ENCODE results near the gene BTBD7.
"Not testable (repeated sequence)": the region's sequence is repeated elsewhere in the genome, so short reads cannot be mapped to it uniquely, and the experiment has no call there.

The BTBD7 gene

DNA sequence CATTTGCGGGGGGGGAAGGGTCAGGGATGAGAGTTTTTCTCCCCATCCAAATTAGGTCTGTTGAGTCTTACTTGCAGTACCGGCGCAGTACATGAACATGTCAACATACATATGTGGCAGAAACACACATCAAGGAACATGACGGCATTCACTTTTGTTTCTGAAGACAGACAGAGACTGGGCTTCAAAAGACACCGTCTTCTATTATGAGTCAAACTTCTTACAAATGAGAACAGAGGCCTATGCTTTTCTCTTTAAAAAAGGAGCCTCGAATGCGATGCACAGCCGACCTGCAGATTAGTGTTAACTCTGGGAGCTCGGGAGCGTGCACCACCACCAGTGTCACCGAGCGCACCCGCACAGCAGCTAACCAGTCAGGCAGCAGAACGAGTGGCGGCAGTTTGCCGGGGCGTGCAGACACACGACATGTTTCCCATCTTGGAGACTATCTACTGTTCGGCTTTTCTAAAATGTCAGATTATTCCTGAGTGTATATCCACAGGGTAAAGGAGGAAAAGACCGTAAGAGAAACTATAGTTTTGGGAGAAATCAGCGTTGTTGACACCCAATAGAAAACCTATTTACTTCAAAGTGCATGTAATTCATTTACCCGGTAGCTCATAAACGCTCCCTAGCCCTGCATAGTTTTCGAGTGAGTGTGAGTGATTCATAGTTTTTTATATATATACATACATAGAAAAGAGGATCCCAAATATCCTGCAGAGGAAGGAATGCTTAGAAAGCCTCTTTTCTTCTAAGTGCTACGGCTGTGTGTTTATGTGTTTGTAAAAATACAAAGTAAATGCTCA lies 92.8 kb downstream of the BTBD7 start:
- H3K9me3 ChIP-seq (ENCODE audit: insufficient read depth, low read length): no peaks in the 10 kb centered on the region
- H3K4me2 ChIP-seq (ENCODE audit: low read depth, low read length, poor library complexity, severe bottlenecking): no peak overlapping the region
- no peak overlapping the region for H3K27ac ChIP-seq (ENCODE audit: low read depth, low read length)

DNA sequence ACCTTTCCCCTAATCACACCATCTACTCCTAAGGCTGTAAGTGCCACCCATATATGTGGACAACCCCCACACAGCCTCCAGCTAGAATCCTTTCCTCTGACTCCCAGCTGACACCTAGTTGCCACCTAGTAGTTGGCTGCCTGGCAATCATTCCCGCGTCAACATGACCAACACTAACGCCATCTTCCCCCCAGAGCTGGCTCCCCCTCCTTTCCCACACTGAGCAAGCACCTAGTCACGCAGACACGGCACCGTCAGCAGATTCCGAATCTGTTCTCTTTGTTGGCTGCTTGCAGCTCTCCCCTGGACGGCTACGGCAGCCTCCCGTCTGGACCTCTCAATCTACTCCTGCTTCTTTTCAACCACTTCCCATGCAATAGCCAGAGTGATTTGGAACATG lies 98.0 kb downstream of the BTBD7 start:
- TF ChIP-seq, protein P1, sequence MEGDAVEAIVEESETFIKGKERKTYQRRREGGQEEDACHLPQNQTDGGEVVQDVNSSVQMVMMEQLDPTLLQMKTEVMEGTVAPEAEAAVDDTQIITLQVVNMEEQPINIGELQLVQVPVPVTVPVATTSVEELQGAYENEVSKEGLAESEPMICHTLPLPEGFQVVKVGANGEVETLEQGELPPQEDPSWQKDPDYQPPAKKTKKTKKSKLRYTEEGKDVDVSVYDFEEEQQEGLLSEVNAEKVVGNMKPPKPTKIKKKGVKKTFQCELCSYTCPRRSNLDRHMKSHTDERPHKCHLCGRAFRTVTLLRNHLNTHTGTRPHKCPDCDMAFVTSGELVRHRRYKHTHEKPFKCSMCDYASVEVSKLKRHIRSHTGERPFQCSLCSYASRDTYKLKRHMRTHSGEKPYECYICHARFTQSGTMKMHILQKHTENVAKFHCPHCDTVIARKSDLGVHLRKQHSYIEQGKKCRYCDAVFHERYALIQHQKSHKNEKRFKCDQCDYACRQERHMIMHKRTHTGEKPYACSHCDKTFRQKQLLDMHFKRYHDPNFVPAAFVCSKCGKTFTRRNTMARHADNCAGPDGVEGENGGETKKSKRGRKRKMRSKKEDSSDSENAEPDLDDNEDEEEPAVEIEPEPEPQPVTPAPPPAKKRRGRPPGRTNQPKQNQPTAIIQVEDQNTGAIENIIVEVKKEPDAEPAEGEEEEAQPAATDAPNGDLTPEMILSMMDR (IDR thresholded peaks at IDR 0.05; ENCODE audit: insufficient read depth, low read length, poor library complexity, severe bottlenecking): no peak
- no peak for TF ChIP-seq EZH2phosphoT487 (conservative IDR thresholded peaks at IDR 0.05; ENCODE audit: low read length)
- Histone ChIP-seq H4K20me1 (ENCODE audit: low read depth, low read length) (no peaks in the 10 kb centered on the region), H3K27ac (ENCODE audit: low read depth, low read length) (no peak overlapping the region), H3K4me3 (ENCODE audit: insufficient read depth, low read length, poor library complexity, severe bottlenecking) (no peak overlapping the region), H3K36me3 (ENCODE audit: low read length) (no peaks in the 10 kb centered on the region), H3F3A (ENCODE audit: insufficient read depth) (0 out of 2 replicates have a peak, but pooled peaks cover 3% of the 10 kb centered on the region), H2AFZ (ENCODE audit: low read depth, low read length, severe bottlenecking) (no peak overlapping the region), H3K9me3 (ENCODE audit: insufficient read depth, low read length) (no peaks in the 10 kb centered on the region), H3K9me2 (replicated peaks; ENCODE audit: insufficient read depth, low read length) (no peaks in the 10 kb centered on the region), H3K79me2 (ENCODE audit: insufficient read depth, low read length) (no peaks in the 10 kb centered on the region), H3K9ac (ENCODE audit: low read length) (no peak overlapping the region), H3K4me2 (ENCODE audit: low read depth, low read length, poor library complexity, severe bottlenecking) (no peak overlapping the region), H3K27me3 (ENCODE audit: low read length) (no peaks in the 10 kb centered on the region)

More for the DNA sequence above, 92.8 kb downstream of the BTBD7 start:
- H3K27me3 ChIP-seq (ENCODE audit: low read length): no peaks in the 10 kb centered on the region
- H3K9ac ChIP-seq (ENCODE audit: low read length): no peak overlapping the region
- peaks cover 10% of the 10 kb centered on the region; the same call in 1 of the 2 replicates for H3K36me3 ChIP-seq (ENCODE audit: low read length)
- no peaks in the 10 kb centered on the region for H4K20me1 ChIP-seq (ENCODE audit: low read depth, low read length)
- no peak overlapping the region for H2AFZ ChIP-seq (ENCODE audit: low read depth, low read length, severe bottlenecking)
- H3F3A ChIP-seq (ENCODE audit: insufficient read depth): no peaks in the 10 kb centered on the region
- no peaks in the 10 kb centered on the region for H3K9me2 ChIP-seq (replicated peaks; ENCODE audit: insufficient read depth, low read length)
- H3K4me3 ChIP-seq (ENCODE audit: insufficient read depth, low read length, poor library complexity, severe bottlenecking): no peak overlapping the region
- no peak for TF ChIP-seq EZH2phosphoT487 (conservative IDR thresholded peaks at IDR 0.05; ENCODE audit: low read length)
- TF ChIP-seq, protein P1 (IDR thresholded peaks at IDR 0.05; ENCODE audit: insufficient read depth, low read length, poor library complexity, severe bottlenecking): no peak
- H3K79me2 ChIP-seq (ENCODE audit: insufficient read depth, low read length): no peaks in the 10 kb centered on the region

DNA sequence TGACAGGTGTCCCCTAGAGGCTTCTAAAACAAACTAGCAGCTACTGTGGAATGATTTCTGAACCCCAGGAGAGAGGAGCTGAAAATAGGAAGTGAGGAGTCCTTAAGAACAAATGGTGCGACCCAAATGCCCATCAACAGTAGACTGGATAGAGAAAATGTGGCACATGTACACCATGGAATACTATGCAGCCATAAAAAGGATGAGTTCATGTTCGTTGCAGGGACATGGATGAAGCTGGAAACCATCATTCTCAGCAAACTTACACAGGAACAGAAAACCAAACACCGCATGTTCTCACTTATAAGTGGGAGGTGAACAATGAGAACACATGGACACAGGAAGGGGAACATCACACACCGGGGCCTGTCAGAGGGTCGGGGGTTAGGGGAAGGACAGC lies 99.8 kb downstream of the BTBD7 start:
- not testable (repeated sequence) for H3K9me3 ChIP-seq (ENCODE audit: insufficient read depth, low read length); H3K36me3 ChIP-seq (ENCODE audit: low read length); H4K20me1 ChIP-seq (ENCODE audit: low read depth, low read length); H3K79me2 ChIP-seq (ENCODE audit: insufficient read depth, low read length); H3K9ac ChIP-seq (ENCODE audit: low read length); H3K4me2 ChIP-seq (ENCODE audit: low read depth, low read length, poor library complexity, severe bottlenecking); H3K4me3 ChIP-seq (ENCODE audit: insufficient read depth, low read length, poor library complexity, severe bottlenecking); H2AFZ ChIP-seq (ENCODE audit: low read depth, low read length, severe bottlenecking); H3K27ac ChIP-seq (ENCODE audit: low read depth, low read length); H3F3A ChIP-seq (ENCODE audit: insufficient read depth); H3K27me3 ChIP-seq (ENCODE audit: low read length); H3K9me2 ChIP-seq (replicated peaks; ENCODE audit: insufficient read depth, low read length)

DNA sequence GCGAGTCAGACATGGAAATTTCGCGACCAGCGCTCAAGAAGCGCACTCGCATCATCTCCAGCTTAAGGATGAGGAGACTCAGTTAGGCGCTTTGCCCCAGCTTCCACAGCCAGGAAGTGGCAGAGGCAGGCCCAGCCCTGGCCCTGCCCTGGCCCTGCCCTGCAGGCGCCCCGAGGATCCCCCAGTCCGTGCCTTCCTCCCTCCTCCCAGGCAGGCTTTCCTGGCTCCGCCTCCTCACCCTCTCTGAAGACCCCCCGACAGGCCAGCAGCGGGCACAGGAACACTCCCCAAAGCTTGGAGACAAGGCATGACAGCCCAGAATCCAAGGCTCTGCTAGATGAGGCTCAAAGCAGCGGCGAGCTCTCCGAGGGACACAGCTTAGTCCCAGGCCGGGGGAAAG lies 100.7 kb downstream of the BTBD7 start:
- Histone ChIP-seq H3K4me3 (ENCODE audit: insufficient read depth, low read length, poor library complexity, severe bottlenecking) (no peak overlapping the region), H3K36me3 (ENCODE audit: low read length) (peaks cover 13% of the 10 kb centered on the region; the same call in 1 of the 2 replicates), H3F3A (ENCODE audit: insufficient read depth) (0 out of 2 replicates have a peak, but pooled peaks cover 3% of the 10 kb centered on the region), H4K20me1 (ENCODE audit: low read depth, low read length) (no peaks in the 10 kb centered on the region; the same call in 1 of the 2 replicates), H2AFZ (ENCODE audit: low read depth, low read length, severe bottlenecking) (no peak overlapping the region), H3K79me2 (ENCODE audit: insufficient read depth, low read length) (no peaks in the 10 kb centered on the region), H3K9me2 (replicated peaks; ENCODE audit: insufficient read depth, low read length) (no peaks in the 10 kb centered on the region), H3K27me3 (ENCODE audit: low read length) (no peaks in the 10 kb centered on the region), H3K4me2 (ENCODE audit: low read depth, low read length, poor library complexity, severe bottlenecking) (no peak overlapping the region), H3K9me3 (ENCODE audit: insufficient read depth, low read length) (no peaks in the 10 kb centered on the region), H3K9ac (ENCODE audit: low read length) (no peak overlapping the region), H3K27ac (ENCODE audit: low read depth, low read length) (no peak overlapping the region)
- TF ChIP-seq, protein P1 (IDR thresholded peaks at IDR 0.05; ENCODE audit: insufficient read depth, low read length, poor library complexity, severe bottlenecking): no peak
- TF ChIP-seq EZH2phosphoT487 (conservative IDR thresholded peaks at IDR 0.05; ENCODE audit: low read length): no peak

Data from SU-DHL-6 (cell line).